ENCODE results near the gene PACSIN1. TPM values are rescaled to one million over a fixed set of nuclear protein-coding genes. Genes with fewer than 3 reads are reported as not detected.

The PACSIN1 gene
- total RNA-seq, 1 experiment from 2014 or later, result 5.0 TPM

- DNase-seq (ENCODE audit: low read depth, low spot score), result no peak
- no TSS peak for BruUV-seq (replicated peaks)
- ChIA-PET RAD21 (ENCODE audit: low non-redundant PET in 1 of 2, low total read pairs in 2 of 2, uncharacterized antibody in 2 of 2, unreplicated experiment in 2 of 2) (no interaction called here), CTCF (no interaction called here), POLR2A (no interaction called here)
- Histone ChIP-seq H3K9me3 (ENCODE audit: control insufficient read depth in 1 of 2, insufficient read depth in 1 of 2, low read depth in 1 of 2, low read length in 2 of 2) (no peaks in the 10 kb centered on the region), H3K9me2 (ENCODE audit: insufficient read depth) (no peaks in the 10 kb centered on the region), H3K4me3 (replicated peaks in 1 of 2; ENCODE audit: low read depth in 1 of 2, low read length in 2 of 2) (no peak overlapping the region), H3K4me1 (ENCODE audit: control insufficient read depth in 1 of 2, insufficient read depth in 2 of 2, low read length in 2 of 2) (no peaks in the 10 kb centered on the region), H4K20me1 (ENCODE audit: insufficient read depth) (no peaks in the 10 kb centered on the region), H2AFZ (ENCODE audit: low read depth, low read length, poor library complexity, severe bottlenecking) (no peak overlapping the region), H3K27ac (ENCODE audit: low read depth, low read length) (no peak overlapping the region), H3K9ac (ENCODE audit: low read length) (no peak overlapping the region), H3K36me3 (ENCODE audit: control insufficient read depth in 1 of 2, insufficient read depth in 2 of 2, low read length in 2 of 2) (no peaks in the 10 kb centered on the region; a peak in 1 of 4 replicates), H3K27me3 (ENCODE audit: insufficient read depth, low read length) (no peaks in the 10 kb centered on the region), H3K4me2 (ENCODE audit: low read length) (no peak overlapping the region), H3K79me2 (ENCODE audit: insufficient read depth, low read length) (no peaks in the 10 kb centered on the region)
- intact Hi-C loops (cut with micrococcal nuclease), result no loop called here
- TF ChIP-seq SIN3A (IDR thresholded peaks at IDR 0.05; ENCODE audit: low read depth), result no peak
- no peak for TF ChIP-seq EZH2 (IDR thresholded peaks at IDR 0.05)
- no peak for TF ChIP-seq JUND (IDR thresholded peaks at IDR 0.05)
- no peak for TF ChIP-seq ZFX (IDR thresholded peaks at IDR 0.05)
- no peak for TF ChIP-seq CTCF (IDR thresholded peaks at IDR 0.05 in 2 of 3, conservative IDR thresholded peaks at IDR 0.05 in 1 of 3; ENCODE audit: borderline replicate concordance in 1 of 3, insufficient read depth in 1 of 3, low read depth in 2 of 3, low read length in 2 of 3)
- no peak for TF ChIP-seq POLR2AphosphoS5 (IDR thresholded peaks at IDR 0.05; ENCODE audit: low read depth, low read length)
- TF ChIP-seq EZH2phosphoT487 (IDR thresholded peaks at IDR 0.05; ENCODE audit: borderline replicate concordance), result no peak
- no peak for TF ChIP-seq ZBTB33 (IDR thresholded peaks at IDR 0.05; ENCODE audit: extremely low read depth, insufficient replicate concordance, low read length)
- TF ChIP-seq REST (IDR thresholded peaks at IDR 0.05; ENCODE audit: low read depth), result no peak
- TF ChIP-seq FOSL1 (IDR thresholded peaks at IDR 0.05; ENCODE audit: low read depth), result no peak
- TF ChIP-seq SRF (IDR thresholded peaks at IDR 0.05; ENCODE audit: low read depth), result no peak
- TF ChIP-seq CBX3 (IDR thresholded peaks at IDR 0.05; ENCODE audit: low read depth), result no peak
- no peak for TF ChIP-seq EGR1 (IDR thresholded peaks at IDR 0.05; ENCODE audit: low read depth)
- no peak for TF ChIP-seq ZNF274 (IDR thresholded peaks at IDR 0.05; ENCODE audit: low read depth, low read length)
- ATAC-seq, result no peak
These were observed 117.6 kb downstream of the PACSIN1 start for GRCh38 chr6:34583461-34583860.
